Psoas muscle (tissue), 8 donors: ENCODE results near the gene SMC4. TPM values are rescaled to one million over a fixed set of nuclear protein-coding genes. Genes with fewer than 3 reads are reported as not detected.

ENCODE experiments used
- ATAC-seq, 4 donors: fragments of 200-7000 bp; cut with Tn5 transposase; one replicate each; pipeline ENCODE4 v1.9.1; 2020; ENCODE audit warnings: moderate library complexity in 3 of 4, mild to moderate bottlenecking in 2 of 4
- DNase-seq, 2 donors: peaks; one replicate each; pipeline ENCODE4 v3.0.0-alpha.2; 2020
- H3K27ac ChIP-seq: fragments of 200-600 bp; one replicate; pipeline ENCODE4 v1.8.0; 2022
- H3K27me3 ChIP-seq, 3 donors: fragments of 200-600 bp in 1 of 3; one replicate each; pipeline versions ENCODE4 v1.6.1 to v1.8.0; 2013 to 2022; ENCODE audit warnings: low read length in 2 of 3, mild to moderate bottlenecking in 2 of 3, moderate library complexity in 1 of 3; ENCODE audit not compliant: insufficient read depth in 3 of 3
- H3K36me3 ChIP-seq, 2 donors: fragments of 200-600 bp in 1 of 2; one replicate each; pipeline versions ENCODE4 v1.6.1 to v1.8.0; 2013 to 2022; ENCODE audit warnings: low read depth in 1 of 2, mild to moderate bottlenecking in 1 of 2, moderate library complexity in 1 of 2; ENCODE audit not compliant: insufficient read depth in 1 of 2
- H3K4me1 ChIP-seq: fragments of 200-600 bp; one replicate; pipeline ENCODE4 v1.8.0; 2022
- H3K4me3 ChIP-seq: fragments of 200-600 bp; one replicate; pipeline ENCODE4 v1.8.0; 2022; ENCODE audit warnings: mild to moderate bottlenecking
- H3K9me3 ChIP-seq: fragments of 200-600 bp; one replicate; pipeline ENCODE4 v1.8.0; 2022
- WGBS, 3 donors: extraction: QIAGEN DNeasy Blood & Tissue Kit; methylation state at CpG; one replicate each; pipeline versions ENCODE4 v1.1.6 to v1.1.7; 2013; 5-methylcytosine and 5-hydroxymethylcytosine counted together
- intact Hi-C, 2 donors: fragments of 100-400 bp; cut with DNase I; formaldehyde crosslinking; loops; one replicate each; pipeline versions ENCODE4 v1.11.0 to v1.14.2; 2022
- polyA plus RNA-seq, 3 donors: library from polyadenylated mRNA; stranded (reverse); fragments of 200-250 nt; gene quantifications; one replicate each; pipeline ENCODE4 v1.2.3, GENCODE V29; 2013
- total RNA-seq, 4 donors: library from RNA; stranded (reverse); fragmentation: NEBNext Ultra II Directional in 2 of 4; extraction: Animal tissue kit (Norgen Biotek cat#: 25700) in 2 of 4; gene quantifications; one replicate each; pipeline versions ENCODE4 v1.2.1 to v1.2.4, GENCODE V29; 2021 to 2023
- TF ChIP-seq, protein P1 (sequence below): fragments of 200-600 bp; IDR thresholded peaks from one replicate; pipeline ENCODE4 v1.8.0; 2022; ENCODE audit warnings: antibody characterized with exemption
- donor health status: healthy with polysubstance abuse.
- donor health status: DM: no; HTN: no; CAD: no; lungs with moderate emphysema.
- donor health status: Bipolar disorder and iron deficiency.
- donor health status: healthy.
- donor health status: DM: yes; HTN: yes; CAD: no.
- donor health status: DM: no; HTN: no; CAD: no.
- donor health status: DM: no; HTN: no; CAD: no.
- donor health status: DM: yes; HTN: yes; CAD: no.

SMC4 gene
- total and polyA plus RNA-seq, 7 donors, result 6.9 to 17.3 (median 8.6) TPM

GRCh38 chr3:160368804-160369203 is 30.6 kb upstream of the SMC4 start:
- 88 to 97% (median 90%) methylated on average over 2 of the region's 2 CpGs for WGBS, 3 donors
- DNase-seq (no peak), ATAC-seq (no peak)
- TF ChIP-seq, protein P1, sequence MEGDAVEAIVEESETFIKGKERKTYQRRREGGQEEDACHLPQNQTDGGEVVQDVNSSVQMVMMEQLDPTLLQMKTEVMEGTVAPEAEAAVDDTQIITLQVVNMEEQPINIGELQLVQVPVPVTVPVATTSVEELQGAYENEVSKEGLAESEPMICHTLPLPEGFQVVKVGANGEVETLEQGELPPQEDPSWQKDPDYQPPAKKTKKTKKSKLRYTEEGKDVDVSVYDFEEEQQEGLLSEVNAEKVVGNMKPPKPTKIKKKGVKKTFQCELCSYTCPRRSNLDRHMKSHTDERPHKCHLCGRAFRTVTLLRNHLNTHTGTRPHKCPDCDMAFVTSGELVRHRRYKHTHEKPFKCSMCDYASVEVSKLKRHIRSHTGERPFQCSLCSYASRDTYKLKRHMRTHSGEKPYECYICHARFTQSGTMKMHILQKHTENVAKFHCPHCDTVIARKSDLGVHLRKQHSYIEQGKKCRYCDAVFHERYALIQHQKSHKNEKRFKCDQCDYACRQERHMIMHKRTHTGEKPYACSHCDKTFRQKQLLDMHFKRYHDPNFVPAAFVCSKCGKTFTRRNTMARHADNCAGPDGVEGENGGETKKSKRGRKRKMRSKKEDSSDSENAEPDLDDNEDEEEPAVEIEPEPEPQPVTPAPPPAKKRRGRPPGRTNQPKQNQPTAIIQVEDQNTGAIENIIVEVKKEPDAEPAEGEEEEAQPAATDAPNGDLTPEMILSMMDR, result no peak
- Histone ChIP-seq H3K27me3 (no peaks in the 10 kb centered on the region), H3K9me3 (no peaks in the 10 kb centered on the region), H3K36me3 (peaks cover 0 to 10% of the 10 kb centered on the region in 2 donors), H3K4me1 (no peaks in the 10 kb centered on the region), H3K27ac (no peak overlapping the region), H3K4me3 (no peak overlapping the region)
- intact Hi-C loops, result no loop called here

DNA sequence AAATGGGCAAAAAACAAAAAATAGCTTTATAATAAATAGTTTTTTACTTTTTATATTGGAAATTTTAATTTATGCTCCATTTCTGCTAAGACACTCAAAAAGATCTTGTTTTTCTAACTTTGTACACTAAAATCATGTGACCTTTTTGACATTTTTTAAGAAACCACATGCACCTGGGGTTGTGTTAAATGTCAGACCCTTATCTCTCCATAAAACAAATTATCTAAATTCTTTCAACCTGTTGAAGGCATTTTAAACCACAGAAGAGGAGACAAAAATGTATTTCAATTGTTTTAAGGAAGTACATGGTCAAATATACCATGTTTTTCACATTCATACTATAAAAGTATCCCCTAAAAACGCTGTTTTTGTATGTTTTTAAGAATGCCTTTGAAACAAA is 29.7 kb upstream of the SMC4 start:
- Histone ChIP-seq H3K27me3 (no peaks in the 10 kb centered on the region), H3K4me1 (no peaks in the 10 kb centered on the region), H3K9me3 (no peaks in the 10 kb centered on the region), H3K4me3 (no peak overlapping the region), H3K27ac (no peak overlapping the region), H3K36me3 (peaks cover 0 to 18% of the 10 kb centered on the region in 2 donors)
- intact Hi-C loops, result no loop called here
- DNase-seq, result no peak
- ATAC-seq, result no peak
- TF ChIP-seq, protein P1, result no peak
- 88 to 96% (median 93%) methylated on average over 1 of the region's 1 CpG for WGBS, 3 donors

- H3K4me1 ChIP-seq, result no peaks in the 10 kb centered on the region
Observed at GRCh38 chr3:160370987-160371857, 28.2 kb upstream of the SMC4 start.

DNA sequence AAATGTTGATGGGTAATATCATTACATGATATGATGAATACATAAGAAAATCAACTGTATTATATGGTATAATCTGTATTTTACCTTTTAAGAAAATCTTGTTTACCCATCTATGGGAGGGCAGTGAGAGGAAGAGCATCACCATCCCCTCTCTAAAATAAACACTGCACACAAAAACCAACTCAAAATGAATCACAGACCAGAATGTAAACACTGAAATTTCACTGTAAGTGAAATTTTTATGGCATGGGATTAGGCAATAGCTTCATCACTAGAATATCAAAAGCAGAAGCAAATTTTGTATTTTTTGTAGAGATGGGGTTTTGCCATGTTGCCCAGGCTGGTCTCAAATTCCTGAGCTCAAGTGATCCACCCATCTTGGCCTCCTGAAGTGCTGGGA is 26.7 kb upstream of the SMC4 start:
- H3K27ac ChIP-seq, result no peak overlapping the region
- H3K27me3 ChIP-seq, result no peaks in the 10 kb centered on the region
- H3K4me3 ChIP-seq, result no peak overlapping the region
- no peaks in the 10 kb centered on the region for H3K4me1 ChIP-seq
- DNase-seq (no peak), ATAC-seq (no peak)
- TF ChIP-seq, protein P1, result no peak
- H3K9me3 ChIP-seq, result no peaks in the 10 kb centered on the region
- H3K36me3 ChIP-seq, result peaks cover 0 to 33% of the 10 kb centered on the region in 2 donors
- intact Hi-C loops, result no loop called here

More at GRCh38 chr3:160370987-160371857, 28.2 kb upstream of the SMC4 start:
- intact Hi-C loops, result no loop called here
- H3K36me3 ChIP-seq, result peaks cover 0 to 23% of the 10 kb centered on the region in 2 donors
- H3K27ac ChIP-seq, result no peak overlapping the region
- no peaks in the 10 kb centered on the region for H3K27me3 ChIP-seq
- H3K9me3 ChIP-seq, result no peaks in the 10 kb centered on the region
- TF ChIP-seq, protein P1, result no peak
- no peak overlapping the region for H3K4me3 ChIP-seq
- WGBS, 3 donors, result 95 to 97% (median 97%) methylated on average over 6 of the region's 6 CpGs
- ATAC-seq (no peak), DNase-seq (no peak)
